ENCODE measurements around the gene CRYBA1. TPM values are rescaled to one million over a fixed set of nuclear protein-coding genes. Genes with fewer than 3 reads are reported as not detected.

CRYBA1 gene
- total RNA-seq, 1 experiment from 2014 or later, result not detected

DNA sequence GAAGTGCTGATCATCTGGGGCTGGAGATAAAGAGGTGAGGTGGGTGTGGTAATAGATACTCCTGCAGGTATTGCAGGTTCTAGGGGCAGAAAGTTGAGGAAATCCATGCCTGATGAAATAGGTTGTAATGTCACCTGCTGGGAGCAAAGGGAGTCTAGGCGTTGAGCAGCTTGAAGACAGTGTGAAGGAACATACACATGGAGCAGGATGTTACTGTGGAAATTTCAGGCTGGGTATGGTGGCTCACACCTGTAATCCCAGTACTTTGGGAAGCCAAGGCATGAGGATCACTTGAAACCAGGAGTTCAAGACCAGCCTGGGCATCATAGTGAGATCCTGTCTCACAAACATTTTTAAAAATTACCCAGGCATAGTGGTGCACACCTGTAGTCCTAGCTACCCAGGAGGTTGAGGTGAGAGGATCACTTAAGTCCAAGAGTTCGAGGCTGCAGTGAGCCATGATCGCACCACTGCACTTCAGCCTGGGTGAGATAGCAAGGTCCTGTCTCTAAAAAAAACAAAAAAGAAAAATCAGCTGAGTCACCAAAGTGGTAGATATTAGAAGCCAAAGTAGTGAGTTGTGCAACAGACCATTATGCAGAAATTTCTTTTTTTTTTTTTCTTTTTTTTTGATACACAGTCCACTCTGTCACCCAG, 9.1 kb upstream of the CRYBA1 start:
- Histone ChIP-seq H3K27me3 (ENCODE audit: insufficient read depth, low read length) (no peaks in the 10 kb centered on the region), H3K4me1 (ENCODE audit: control insufficient read depth in 1 of 2, insufficient read depth in 2 of 2, low read length in 2 of 2) (peaks cover 21 to 35% of the 10 kb centered on the region in 2 experiments), H3K79me2 (ENCODE audit: insufficient read depth, low read length) (peaks cover 57% of the 10 kb centered on the region), H3K9ac (ENCODE audit: low read length) (no peak overlapping the region), H3K36me3 (ENCODE audit: control insufficient read depth in 1 of 2, insufficient read depth in 2 of 2, low read length in 2 of 2) (peaks cover 0 to 15% of the 10 kb centered on the region in 2 experiments; a peak in 3 of 4 replicates), H2AFZ (ENCODE audit: low read depth, low read length, poor library complexity, severe bottlenecking) (no peak overlapping the region), H3K4me3 (replicated peaks in 1 of 2; ENCODE audit: low read depth in 1 of 2, low read length in 2 of 2) (no peak overlapping the region), H3K9me3 (ENCODE audit: control insufficient read depth in 1 of 2, insufficient read depth in 1 of 2, low read depth in 1 of 2, low read length in 2 of 2) (no peaks in the 10 kb centered on the region), H3K4me2 (ENCODE audit: low read length) (no peak overlapping the region), H3K9me2 (ENCODE audit: insufficient read depth) (no peaks in the 10 kb centered on the region), H3K27ac (ENCODE audit: low read depth, low read length) (no peak overlapping the region), H4K20me1 (ENCODE audit: insufficient read depth) (peaks cover 10% of the 10 kb centered on the region; the same call in 1 of the 2 replicates)
- CTCF ChIA-PET, result interaction anchor here (1.1 to 1.8 kb wide), 2 partner anchors 18 to 58 kb away, joined by 3 to 6 read pairs; partner anchors contain the start of gene MYO18A
- TF ChIP-seq ZFX (IDR thresholded peaks at IDR 0.05) (no peak), CEBPB (IDR thresholded peaks at IDR 0.05; ENCODE audit: low read depth) (peak; percentile 97), POLR2A (IDR thresholded peaks at IDR 0.05; ENCODE audit: borderline replicate concordance, extremely low read depth, insufficient read depth, insufficient read length) (no peak), EGR1 (IDR thresholded peaks at IDR 0.05; ENCODE audit: low read depth) (no peak), CBX3 (IDR thresholded peaks at IDR 0.05; ENCODE audit: low read depth) (peak; percentile 73), SP1 (IDR thresholded peaks at IDR 0.05; ENCODE audit: low read depth) (peak; percentile 68)
- TF ChIP-seq, protein P1, sequence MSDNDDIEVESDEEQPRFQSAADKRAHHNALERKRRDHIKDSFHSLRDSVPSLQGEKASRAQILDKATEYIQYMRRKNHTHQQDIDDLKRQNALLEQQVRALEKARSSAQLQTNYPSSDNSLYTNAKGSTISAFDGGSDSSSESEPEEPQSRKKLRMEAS (IDR thresholded peaks at IDR 0.05), result peak; percentile 86
- RAD21 ChIA-PET (ENCODE audit: low non-redundant PET in 1 of 2, low total read pairs in 2 of 2, uncharacterized antibody in 2 of 2, unreplicated experiment in 2 of 2), result interaction anchor here in 1 of 2 experiments (0.9 kb wide), 1 partner anchor 330 kb away, joined by 4 read pairs; no protein-coding TSS in a partner anchor
- POLR2A ChIA-PET, result interaction anchor here (1.4 kb wide), 1 partner anchor 57 kb away, joined by 5 read pairs; the partner anchor contains the start of gene NUFIP2
- intact Hi-C loops (cut with micrococcal nuclease), result no loop called here
- ATAC-seq (no peak), DNase-seq (ENCODE audit: low read depth, low spot score) (peak; percentile 51)
- BruUV-seq (replicated peaks), result no TSS peak

DNA sequence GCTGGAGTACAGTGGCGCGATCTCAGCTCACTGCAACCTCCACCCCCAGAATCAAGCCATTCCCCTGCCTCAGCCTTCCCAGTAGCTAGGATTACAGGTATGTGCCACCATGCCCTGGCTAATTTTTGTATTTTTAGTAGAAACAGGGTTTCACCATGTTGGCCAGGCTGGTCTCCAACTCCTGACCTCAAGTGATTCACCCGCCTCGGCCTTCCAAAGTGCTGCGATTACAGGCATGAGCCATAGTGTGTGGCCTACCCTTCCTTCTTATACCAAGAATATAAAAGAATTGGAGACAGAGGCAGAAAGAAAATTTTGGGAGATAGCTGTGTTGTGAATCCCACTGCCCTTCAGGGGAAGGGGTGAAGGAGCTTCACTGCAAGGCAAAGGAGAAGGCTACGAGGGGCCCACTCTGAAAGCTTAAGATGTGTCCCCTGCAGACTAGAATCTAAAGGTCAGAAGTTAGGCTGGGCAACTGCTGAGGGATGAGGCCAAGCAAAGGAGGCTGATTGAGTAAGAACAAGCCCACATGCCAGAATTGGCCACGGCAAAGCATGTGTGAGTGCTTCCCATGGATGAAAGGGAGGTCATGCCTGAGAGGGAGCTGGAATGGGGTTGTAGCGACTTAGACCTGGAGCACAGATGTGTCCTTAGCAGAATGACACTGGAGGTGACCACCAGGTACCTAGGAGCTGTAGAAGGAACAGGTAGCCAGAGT, 8.4 kb upstream of the CRYBA1 start:
- DNase-seq (ENCODE audit: low read depth, low spot score), result no peak
- Histone ChIP-seq H3K9ac (ENCODE audit: low read length) (no peak overlapping the region), H3K9me3 (ENCODE audit: control insufficient read depth in 1 of 2, insufficient read depth in 1 of 2, low read depth in 1 of 2, low read length in 2 of 2) (no peaks in the 10 kb centered on the region), H3K4me3 (replicated peaks in 1 of 2; ENCODE audit: low read depth in 1 of 2, low read length in 2 of 2) (no peak overlapping the region), H3K4me1 (ENCODE audit: control insufficient read depth in 1 of 2, insufficient read depth in 2 of 2, low read length in 2 of 2) (peaks cover 21 to 40% of the 10 kb centered on the region in 2 experiments), H3K36me3 (ENCODE audit: control insufficient read depth in 1 of 2, insufficient read depth in 2 of 2, low read length in 2 of 2) (peaks cover 0 to 15% of the 10 kb centered on the region in 2 experiments; a peak in 3 of 4 replicates), H4K20me1 (ENCODE audit: insufficient read depth) (peaks cover 10% of the 10 kb centered on the region; the same call in 1 of the 2 replicates), H3K27ac (ENCODE audit: low read depth, low read length) (no peak overlapping the region), H3K27me3 (ENCODE audit: insufficient read depth, low read length) (no peaks in the 10 kb centered on the region), H3K9me2 (ENCODE audit: insufficient read depth) (no peaks in the 10 kb centered on the region), H2AFZ (ENCODE audit: low read depth, low read length, poor library complexity, severe bottlenecking) (no peak overlapping the region), H3K4me2 (ENCODE audit: low read length) (no peak overlapping the region), H3K79me2 (ENCODE audit: insufficient read depth, low read length) (peaks cover 64% of the 10 kb centered on the region)
- BruUV-seq (replicated peaks), result no TSS peak
- POLR2A ChIA-PET, result interaction anchor here (0.6 to 1.4 kb wide), 3 partner anchors 53 to 59 kb away, joined by 3 to 5 read pairs (median 3); partner anchors contain the start of gene NUFIP2
- intact Hi-C loops (cut with micrococcal nuclease), result no loop called here
- no peak for ATAC-seq
- RAD21 ChIA-PET (ENCODE audit: low non-redundant PET in 1 of 2, low total read pairs in 2 of 2, uncharacterized antibody in 2 of 2, unreplicated experiment in 2 of 2), result interaction anchor here in 1 of 2 experiments (0.9 kb wide), 1 partner anchor 330 kb away, joined by 4 read pairs; no protein-coding TSS in a partner anchor
- CTCF ChIA-PET, result interaction anchor here (1.8 kb wide), 1 partner anchor 58 kb away, joined by 6 read pairs; the partner anchor contains the start of gene MYO18A
- TF ChIP-seq, protein P2, sequence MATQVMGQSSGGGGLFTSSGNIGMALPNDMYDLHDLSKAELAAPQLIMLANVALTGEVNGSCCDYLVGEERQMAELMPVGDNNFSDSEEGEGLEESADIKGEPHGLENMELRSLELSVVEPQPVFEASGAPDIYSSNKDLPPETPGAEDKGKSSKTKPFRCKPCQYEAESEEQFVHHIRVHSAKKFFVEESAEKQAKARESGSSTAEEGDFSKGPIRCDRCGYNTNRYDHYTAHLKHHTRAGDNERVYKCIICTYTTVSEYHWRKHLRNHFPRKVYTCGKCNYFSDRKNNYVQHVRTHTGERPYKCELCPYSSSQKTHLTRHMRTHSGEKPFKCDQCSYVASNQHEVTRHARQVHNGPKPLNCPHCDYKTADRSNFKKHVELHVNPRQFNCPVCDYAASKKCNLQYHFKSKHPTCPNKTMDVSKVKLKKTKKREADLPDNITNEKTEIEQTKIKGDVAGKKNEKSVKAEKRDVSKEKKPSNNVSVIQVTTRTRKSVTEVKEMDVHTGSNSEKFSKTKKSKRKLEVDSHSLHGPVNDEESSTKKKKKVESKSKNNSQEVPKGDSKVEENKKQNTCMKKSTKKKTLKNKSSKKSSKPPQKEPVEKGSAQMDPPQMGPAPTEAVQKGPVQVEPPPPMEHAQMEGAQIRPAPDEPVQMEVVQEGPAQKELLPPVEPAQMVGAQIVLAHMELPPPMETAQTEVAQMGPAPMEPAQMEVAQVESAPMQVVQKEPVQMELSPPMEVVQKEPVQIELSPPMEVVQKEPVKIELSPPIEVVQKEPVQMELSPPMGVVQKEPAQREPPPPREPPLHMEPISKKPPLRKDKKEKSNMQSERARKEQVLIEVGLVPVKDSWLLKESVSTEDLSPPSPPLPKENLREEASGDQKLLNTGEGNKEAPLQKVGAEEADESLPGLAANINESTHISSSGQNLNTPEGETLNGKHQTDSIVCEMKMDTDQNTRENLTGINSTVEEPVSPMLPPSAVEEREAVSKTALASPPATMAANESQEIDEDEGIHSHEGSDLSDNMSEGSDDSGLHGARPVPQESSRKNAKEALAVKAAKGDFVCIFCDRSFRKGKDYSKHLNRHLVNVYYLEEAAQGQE (IDR thresholded peaks at IDR 0.05; ENCODE audit: low read depth), result no peak
- no peak for TF ChIP-seq CEBPB (IDR thresholded peaks at IDR 0.05; ENCODE audit: low read depth)
- no peak for TF ChIP-seq TCF7L2 (IDR thresholded peaks at IDR 0.05; ENCODE audit: borderline replicate concordance, extremely low read depth, insufficient read depth, insufficient read length)
- TF ChIP-seq, protein P1 (IDR thresholded peaks at IDR 0.05), result no peak
- TF ChIP-seq RAD21 (IDR thresholded peaks at IDR 0.05; ENCODE audit: low read depth), result no peak
- no peak for TF ChIP-seq SP1 (IDR thresholded peaks at IDR 0.05; ENCODE audit: low read depth)
- TF ChIP-seq, protein P3, sequence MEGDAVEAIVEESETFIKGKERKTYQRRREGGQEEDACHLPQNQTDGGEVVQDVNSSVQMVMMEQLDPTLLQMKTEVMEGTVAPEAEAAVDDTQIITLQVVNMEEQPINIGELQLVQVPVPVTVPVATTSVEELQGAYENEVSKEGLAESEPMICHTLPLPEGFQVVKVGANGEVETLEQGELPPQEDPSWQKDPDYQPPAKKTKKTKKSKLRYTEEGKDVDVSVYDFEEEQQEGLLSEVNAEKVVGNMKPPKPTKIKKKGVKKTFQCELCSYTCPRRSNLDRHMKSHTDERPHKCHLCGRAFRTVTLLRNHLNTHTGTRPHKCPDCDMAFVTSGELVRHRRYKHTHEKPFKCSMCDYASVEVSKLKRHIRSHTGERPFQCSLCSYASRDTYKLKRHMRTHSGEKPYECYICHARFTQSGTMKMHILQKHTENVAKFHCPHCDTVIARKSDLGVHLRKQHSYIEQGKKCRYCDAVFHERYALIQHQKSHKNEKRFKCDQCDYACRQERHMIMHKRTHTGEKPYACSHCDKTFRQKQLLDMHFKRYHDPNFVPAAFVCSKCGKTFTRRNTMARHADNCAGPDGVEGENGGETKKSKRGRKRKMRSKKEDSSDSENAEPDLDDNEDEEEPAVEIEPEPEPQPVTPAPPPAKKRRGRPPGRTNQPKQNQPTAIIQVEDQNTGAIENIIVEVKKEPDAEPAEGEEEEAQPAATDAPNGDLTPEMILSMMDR (IDR thresholded peaks at IDR 0.05 in 2 of 3, conservative IDR thresholded peaks at IDR 0.05 in 1 of 3; ENCODE audit: borderline replicate concordance in 1 of 3, insufficient read depth in 1 of 3, low read depth in 2 of 3, low read length in 2 of 3), result no peak
